Measurements from ENCODE around the gene BRD9. TPM values are rescaled to one million over a fixed set of nuclear protein-coding genes. Genes with fewer than 3 reads are reported as not detected.

BRD9 gene
- total RNA-seq, 1 donor from 2014 or later, result 43.7 TPM

DNA sequence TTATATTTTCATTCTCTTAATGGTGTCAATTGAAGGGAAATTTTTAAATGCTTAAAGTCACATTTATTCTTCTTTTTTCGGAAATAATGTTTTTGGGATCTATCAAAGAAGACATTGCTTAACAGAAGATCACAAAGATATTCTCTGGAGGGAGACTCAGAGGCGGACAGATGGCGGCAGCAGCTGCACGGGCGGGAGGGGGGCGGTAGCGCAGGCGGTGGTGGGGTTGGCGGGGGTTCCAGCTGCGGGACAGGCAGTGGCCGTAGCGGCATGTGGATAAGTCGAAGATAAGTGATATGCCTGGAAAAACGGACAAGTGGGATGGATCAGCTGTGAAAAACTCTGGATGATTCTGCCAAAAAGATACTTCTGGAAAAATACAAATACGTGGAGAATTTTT, 76.4 kb downstream of the BRD9 start:
- Mint-ChIP-seq H3K27ac (ENCODE audit: unreplicated experiment) (no peak overlapping the region), H3K4me3 (ENCODE audit: unreplicated experiment) (no peak overlapping the region), H3K4me1 (ENCODE audit: low read depth, unreplicated experiment) (no peaks in the 10 kb centered on the region), H3K36me3 (ENCODE audit: low read depth, unreplicated experiment) (peaks cover 32% of the 10 kb centered on the region), H3K27me3 (ENCODE audit: low read depth, unreplicated experiment) (peaks cover 2% of the 10 kb centered on the region), H3K9me3 (ENCODE audit: unreplicated experiment) (no peaks in the 10 kb centered on the region)
- no peaks in the 10 kb centered on the region for H3K27me3 ChIP-seq (ENCODE audit: insufficient read depth, low read length)
- H3K36me3 ChIP-seq (ENCODE audit: insufficient read depth, low read length), result no peaks in the 10 kb centered on the region
- H3K9ac ChIP-seq (ENCODE audit: low read length), result no peak overlapping the region
- H3K27ac ChIP-seq (ENCODE audit: low read depth, low read length), result no peak overlapping the region
- no peak for FAIRE-seq
- H2AFZ ChIP-seq (ENCODE audit: low read depth, low read length), result no peak overlapping the region
- H3K4me1 ChIP-seq (ENCODE audit: insufficient read depth, low read length), result no peaks in the 10 kb centered on the region
- H3K4me3 ChIP-seq (ENCODE audit: insufficient read depth, low read depth, low read length), result no peak overlapping the region
- no peak for DNase-seq (ENCODE audit: low read depth)
- no peaks in the 10 kb centered on the region for H3K79me2 ChIP-seq (ENCODE audit: insufficient read depth, low read length)
- no peak for TF ChIP-seq EZH2 (IDR thresholded peaks at IDR 0.05; ENCODE audit: insufficient read depth, low read length)
- TF ChIP-seq, protein P1, sequence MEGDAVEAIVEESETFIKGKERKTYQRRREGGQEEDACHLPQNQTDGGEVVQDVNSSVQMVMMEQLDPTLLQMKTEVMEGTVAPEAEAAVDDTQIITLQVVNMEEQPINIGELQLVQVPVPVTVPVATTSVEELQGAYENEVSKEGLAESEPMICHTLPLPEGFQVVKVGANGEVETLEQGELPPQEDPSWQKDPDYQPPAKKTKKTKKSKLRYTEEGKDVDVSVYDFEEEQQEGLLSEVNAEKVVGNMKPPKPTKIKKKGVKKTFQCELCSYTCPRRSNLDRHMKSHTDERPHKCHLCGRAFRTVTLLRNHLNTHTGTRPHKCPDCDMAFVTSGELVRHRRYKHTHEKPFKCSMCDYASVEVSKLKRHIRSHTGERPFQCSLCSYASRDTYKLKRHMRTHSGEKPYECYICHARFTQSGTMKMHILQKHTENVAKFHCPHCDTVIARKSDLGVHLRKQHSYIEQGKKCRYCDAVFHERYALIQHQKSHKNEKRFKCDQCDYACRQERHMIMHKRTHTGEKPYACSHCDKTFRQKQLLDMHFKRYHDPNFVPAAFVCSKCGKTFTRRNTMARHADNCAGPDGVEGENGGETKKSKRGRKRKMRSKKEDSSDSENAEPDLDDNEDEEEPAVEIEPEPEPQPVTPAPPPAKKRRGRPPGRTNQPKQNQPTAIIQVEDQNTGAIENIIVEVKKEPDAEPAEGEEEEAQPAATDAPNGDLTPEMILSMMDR (IDR thresholded peaks at IDR 0.05; ENCODE audit: insufficient read depth, low read depth, low read length), result no peak
- no peaks in the 10 kb centered on the region for H3K9me3 ChIP-seq (ENCODE audit: insufficient read depth, low read depth, low read length)
- no peak overlapping the region for H3K4me2 ChIP-seq (ENCODE audit: low read length)
- H4K20me1 ChIP-seq (ENCODE audit: insufficient read depth, low read length), result no peaks in the 10 kb centered on the region

DNA sequence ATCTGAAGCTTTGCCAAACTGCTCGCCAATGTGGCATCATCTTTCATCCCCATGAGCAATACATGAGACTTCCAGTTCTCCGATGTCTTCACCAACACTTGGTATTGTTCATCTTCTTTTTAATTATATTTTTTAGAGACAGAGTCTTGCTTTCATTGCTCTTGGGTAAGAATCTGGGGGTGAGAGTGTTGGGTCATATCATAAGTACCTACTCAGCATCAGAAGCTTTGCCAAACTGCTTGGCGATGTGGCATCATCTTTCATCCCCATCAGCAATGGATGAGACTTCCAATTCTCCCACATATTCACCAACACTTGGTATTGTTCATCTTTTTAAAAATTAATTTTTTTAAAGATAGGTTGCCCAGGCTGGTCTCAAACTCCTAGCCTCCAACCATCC, 77.2 kb downstream of the BRD9 start:
- no peaks in the 10 kb centered on the region for H4K20me1 ChIP-seq (ENCODE audit: insufficient read depth, low read length)
- H3K36me3 Mint-ChIP-seq (ENCODE audit: low read depth, unreplicated experiment), result peaks cover 28% of the 10 kb centered on the region
- no peaks in the 10 kb centered on the region for H3K4me1 ChIP-seq (ENCODE audit: insufficient read depth, low read length)
- FAIRE-seq, result no peak
- H3K27me3 Mint-ChIP-seq (ENCODE audit: low read depth, unreplicated experiment), result peaks cover 2% of the 10 kb centered on the region
- no peak overlapping the region for H3K4me3 ChIP-seq (ENCODE audit: insufficient read depth, low read depth, low read length)
- no peaks in the 10 kb centered on the region for H3K9me3 Mint-ChIP-seq (ENCODE audit: unreplicated experiment)
- no peaks in the 10 kb centered on the region for H3K9me3 ChIP-seq (ENCODE audit: insufficient read depth, low read depth, low read length)
- no peaks in the 10 kb centered on the region for H3K36me3 ChIP-seq (ENCODE audit: insufficient read depth, low read length)
- no peak overlapping the region for H3K27ac Mint-ChIP-seq (ENCODE audit: unreplicated experiment)
- H3K4me1 Mint-ChIP-seq (ENCODE audit: low read depth, unreplicated experiment), result no peaks in the 10 kb centered on the region
- no peak overlapping the region for H2AFZ ChIP-seq (ENCODE audit: low read depth, low read length)
- H3K79me2 ChIP-seq (ENCODE audit: insufficient read depth, low read length), result no peaks in the 10 kb centered on the region
- no peaks in the 10 kb centered on the region for H3K27me3 ChIP-seq (ENCODE audit: insufficient read depth, low read length)
- H3K9ac ChIP-seq (ENCODE audit: low read length), result no peak overlapping the region
- no peak overlapping the region for H3K4me3 Mint-ChIP-seq (ENCODE audit: unreplicated experiment)
- TF ChIP-seq, protein P1 (IDR thresholded peaks at IDR 0.05; ENCODE audit: insufficient read depth, low read depth, low read length), result no peak
- TF ChIP-seq EZH2 (IDR thresholded peaks at IDR 0.05; ENCODE audit: insufficient read depth, low read length), result no peak
- no peak for DNase-seq (ENCODE audit: low read depth)
- no peak overlapping the region for H3K27ac ChIP-seq (ENCODE audit: low read depth, low read length)
- H3K4me2 ChIP-seq (ENCODE audit: low read length), result no peak overlapping the region

Other genes starting within 250 kb of the BRD9 start
- 1.9 and 2.2 TPM in 2 replicates for gene TPPP, start 199.4 kb downstream of the BRD9 start, total RNA-seq
- 0.23 and 0.29 TPM in 2 replicates for gene ZDHHC11B, start 108.1 kb downstream of the BRD9 start, total RNA-seq
- gene ZDHHC11, start 41.8 kb downstream of the BRD9 start, total RNA-seq, result 10.3 and 15.9 TPM in 2 replicates
- 7.3 and 8.5 TPM in 2 replicates for gene TRIP13, start 83 bp upstream of the BRD9 start, total RNA-seq
- gene NKD2, start 116.0 kb upstream of the BRD9 start, total RNA-seq, result 0.41 and 0.48 TPM in 2 replicates
- gene SLC12A7, start 219.3 kb upstream of the BRD9 start, total RNA-seq, result 28.6 and 30.5 TPM in 2 replicates

All from astrocyte (in vitro differentiated cells and primary cell).